ENCODE measurements around the gene STAB2.
"Not testable (repeated sequence)": the region's sequence is repeated elsewhere in the genome, so short reads cannot be mapped to it uniquely, and the experiment has no call there.

The STAB2 gene

GRCh38 chr12:103645202-103645601 is 58.1 kb downstream of the STAB2 start:
- ATAC-seq (replicated peaks) = no peak
- no peak overlapping the region for H3K4me3 Mint-ChIP-seq
- peaks cover 3% of the 10 kb centered on the region in 2 donors for H3K9me3 Mint-ChIP-seq
- H3K4me1 Mint-ChIP-seq = no peaks in the 10 kb centered on the region
- peaks cover 10 to 17% of the 10 kb centered on the region in 2 donors for H3K27me3 Mint-ChIP-seq
- H3K36me3 Mint-ChIP-seq = no peaks in the 10 kb centered on the region
- H3K27ac Mint-ChIP-seq = no peak overlapping the region
- DNase-seq = no peak

DNA sequence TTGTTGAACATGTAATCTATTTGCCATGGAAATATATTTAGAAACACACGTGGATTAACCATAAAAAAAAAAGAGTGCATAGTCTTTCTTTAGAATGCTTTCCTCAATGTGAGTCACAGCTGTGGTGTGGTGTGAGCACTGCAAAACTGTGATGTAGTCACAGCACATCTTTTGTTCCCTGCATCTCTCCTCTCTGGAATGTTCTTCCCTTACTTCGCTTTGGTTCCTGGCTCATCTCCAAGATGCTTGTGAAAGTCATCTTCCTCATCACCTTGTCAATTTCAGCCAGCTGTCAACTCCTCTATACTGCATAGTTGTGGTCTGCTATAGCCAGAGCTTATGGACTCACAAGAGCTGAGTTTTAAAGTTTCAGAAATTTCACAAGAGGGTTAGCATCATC is 60.2 kb downstream of the STAB2 start:
- no peak overlapping the region for H3K4me3 Mint-ChIP-seq
- peaks cover 10 to 17% of the 10 kb centered on the region in 2 donors for H3K27me3 Mint-ChIP-seq
- peaks cover 0 to 3% of the 10 kb centered on the region in 2 donors for H3K9me3 Mint-ChIP-seq
- H3K4me1 Mint-ChIP-seq = no peaks in the 10 kb centered on the region
- no peak for ATAC-seq (replicated peaks)
- no peaks in the 10 kb centered on the region for H3K36me3 Mint-ChIP-seq
- no peak overlapping the region for H3K27ac Mint-ChIP-seq
- no peak for DNase-seq

GRCh38 chr12:103652808-103653207 is 65.7 kb downstream of the STAB2 start:
- Mint-ChIP-seq H3K27me3 (peaks cover 21 to 22% of the 10 kb centered on the region in 2 donors), H3K36me3 (no peaks in the 10 kb centered on the region), H3K4me1 (no peaks in the 10 kb centered on the region), H3K27ac (no peak overlapping the region), H3K4me3 (no peak overlapping the region), H3K9me3 (peaks cover 7 to 8% of the 10 kb centered on the region in 2 donors)
- DNase-seq (no peak), ATAC-seq (replicated peaks) (no peak)

DNA sequence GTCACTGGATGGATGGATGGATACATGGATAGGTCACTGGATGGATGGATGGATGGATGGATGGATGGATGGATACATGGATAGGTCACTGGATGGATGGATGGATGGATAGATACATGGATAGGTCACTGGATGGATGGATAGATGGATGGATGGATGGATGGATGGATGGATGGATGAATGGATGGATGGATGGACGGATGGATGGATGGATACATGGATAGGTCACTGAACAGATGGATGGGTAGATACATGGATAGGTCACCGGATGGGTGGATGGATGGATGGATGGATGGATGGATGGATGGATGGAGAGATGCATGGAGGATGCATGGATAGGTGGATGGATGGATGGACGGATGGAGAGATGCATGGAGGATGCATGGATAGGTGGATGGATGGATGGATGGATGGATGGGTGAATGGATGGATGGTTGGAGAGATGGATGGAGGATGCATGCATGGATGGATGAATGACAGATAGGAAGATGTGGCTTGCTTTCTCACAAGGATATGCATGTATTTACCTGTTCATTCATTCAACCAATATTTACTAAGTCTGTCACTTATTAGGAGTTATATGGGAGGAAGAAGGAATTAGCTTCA is 66.6 kb downstream of the STAB2 start:
- ATAC-seq (replicated peaks) = not testable (repeated sequence)
- H3K27me3 Mint-ChIP-seq = peaks cover 17 to 21% of the 10 kb centered on the region in 2 donors

DNA sequence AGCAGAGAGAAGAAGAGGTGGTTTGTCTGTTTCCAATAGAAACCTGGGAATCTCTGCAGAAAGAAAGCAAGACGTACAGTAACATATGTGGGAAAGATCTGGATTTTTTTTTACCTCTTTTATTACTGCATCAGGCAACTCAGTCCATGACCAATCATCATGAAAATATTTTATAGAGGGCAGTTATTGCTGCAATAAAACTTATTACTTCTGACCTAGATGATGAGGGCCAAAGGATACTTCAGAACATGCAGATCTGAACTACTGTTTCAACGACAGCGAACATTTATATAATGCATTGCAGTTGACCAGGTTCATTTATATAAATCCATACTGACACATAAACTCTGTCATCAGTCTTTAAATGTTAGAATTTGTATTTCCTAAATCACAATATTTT is 67.7 kb downstream of the STAB2 start:
- Mint-ChIP-seq H3K4me3 (no peak overlapping the region), H3K9me3 (peaks cover 7 to 8% of the 10 kb centered on the region in 2 donors), H3K27me3 (peaks cover 15 to 17% of the 10 kb centered on the region in 2 donors), H3K4me1 (no peaks in the 10 kb centered on the region), H3K27ac (no peak overlapping the region), H3K36me3 (no peaks in the 10 kb centered on the region)
- no peak for ATAC-seq (replicated peaks)
- no peak for DNase-seq

More for the DNA sequence above, 66.6 kb downstream of the STAB2 start:
- H3K36me3 Mint-ChIP-seq, H3K4me1 Mint-ChIP-seq, H3K9me3 Mint-ChIP-seq, DNase-seq, H3K27ac Mint-ChIP-seq, H3K4me3 Mint-ChIP-seq: not testable (repeated sequence)

- no peaks in the 10 kb centered on the region for H3K36me3 Mint-ChIP-seq
- no peak for ATAC-seq (replicated peaks)
- no peak overlapping the region for H3K27ac Mint-ChIP-seq
- peaks cover 7 to 8% of the 10 kb centered on the region in 2 donors for H3K9me3 Mint-ChIP-seq
- no peak overlapping the region for H3K4me3 Mint-ChIP-seq
- no peak for DNase-seq
- peaks cover 15 to 25% of the 10 kb centered on the region in 2 donors for H3K27me3 Mint-ChIP-seq
- no peaks in the 10 kb centered on the region for H3K4me1 Mint-ChIP-seq
Observed at GRCh38 chr12:103656291-103656690, 69.2 kb downstream of the STAB2 start.

DNA sequence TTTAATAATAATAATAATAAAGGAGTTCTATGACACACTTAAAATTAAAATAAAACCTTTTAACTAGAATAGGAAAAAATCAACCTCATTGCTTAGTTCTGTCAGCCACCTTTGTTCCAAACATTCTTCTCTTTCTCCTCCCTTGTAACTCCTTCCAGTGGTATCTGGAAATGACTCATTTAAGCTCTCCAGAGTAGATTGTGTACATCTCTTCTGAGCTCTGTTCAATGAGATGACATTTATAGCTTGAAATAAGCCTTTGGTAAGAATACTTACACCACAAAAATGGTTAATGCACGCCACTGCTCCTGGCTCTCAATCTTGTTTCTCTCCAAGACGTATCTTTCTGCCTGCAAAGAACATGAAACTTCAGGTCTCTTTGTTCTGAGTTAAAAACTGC is 70.3 kb downstream of the STAB2 start:
- peaks cover 15 to 31% of the 10 kb centered on the region in 2 donors for H3K27me3 Mint-ChIP-seq
- H3K4me3 Mint-ChIP-seq = no peak overlapping the region

GRCh38 chr12:103664626-103665025 is 77.6 kb downstream of the STAB2 start:
- ATAC-seq (replicated peaks) (no peak), DNase-seq (no peak)
- no peaks in the 10 kb centered on the region for H3K36me3 Mint-ChIP-seq
- no peak overlapping the region for H3K27ac Mint-ChIP-seq
- no peak overlapping the region for H3K4me3 Mint-ChIP-seq
- no peaks in the 10 kb centered on the region for H3K9me3 Mint-ChIP-seq
- no peaks in the 10 kb centered on the region for H3K4me1 Mint-ChIP-seq
- peaks cover 12 to 42% of the 10 kb centered on the region in 2 donors for H3K27me3 Mint-ChIP-seq

More for the DNA sequence above, 70.3 kb downstream of the STAB2 start:
- Mint-ChIP-seq H3K36me3 (no peaks in the 10 kb centered on the region), H3K9me3 (peaks cover 7 to 8% of the 10 kb centered on the region in 2 donors), H3K4me1 (no peaks in the 10 kb centered on the region), H3K27ac (no peak overlapping the region)
- ATAC-seq (replicated peaks) (no peak), DNase-seq (no peak)

DNA sequence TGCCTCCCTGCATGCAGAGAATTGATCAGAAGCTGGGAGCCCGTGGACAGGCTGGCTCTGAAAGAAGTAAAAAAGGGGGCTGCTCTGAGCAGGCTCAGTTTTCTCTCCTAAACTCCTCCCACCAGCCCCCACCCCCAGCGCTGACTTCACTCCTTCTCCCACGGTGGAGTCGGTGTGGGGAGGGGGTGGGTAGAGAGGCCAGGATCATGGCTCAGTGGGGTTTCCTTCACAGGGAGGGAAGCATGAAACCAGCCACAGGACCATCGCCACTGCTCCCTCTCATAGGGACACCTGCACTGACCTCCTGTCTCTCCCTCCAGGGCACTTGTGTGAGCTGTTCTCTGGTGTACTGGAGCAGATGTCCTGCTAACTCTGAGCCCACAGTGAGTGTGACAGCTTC is 78.9 kb downstream of the STAB2 start:
- Mint-ChIP-seq H3K4me1 (no peaks in the 10 kb centered on the region), H3K36me3 (no peaks in the 10 kb centered on the region), H3K9me3 (no peaks in the 10 kb centered on the region), H3K27ac (no peak overlapping the region), H3K27me3 (peaks cover 12 to 34% of the 10 kb centered on the region in 2 donors), H3K4me3 (no peak overlapping the region)
- no peak for DNase-seq
- ATAC-seq (replicated peaks) = no peak

DNA sequence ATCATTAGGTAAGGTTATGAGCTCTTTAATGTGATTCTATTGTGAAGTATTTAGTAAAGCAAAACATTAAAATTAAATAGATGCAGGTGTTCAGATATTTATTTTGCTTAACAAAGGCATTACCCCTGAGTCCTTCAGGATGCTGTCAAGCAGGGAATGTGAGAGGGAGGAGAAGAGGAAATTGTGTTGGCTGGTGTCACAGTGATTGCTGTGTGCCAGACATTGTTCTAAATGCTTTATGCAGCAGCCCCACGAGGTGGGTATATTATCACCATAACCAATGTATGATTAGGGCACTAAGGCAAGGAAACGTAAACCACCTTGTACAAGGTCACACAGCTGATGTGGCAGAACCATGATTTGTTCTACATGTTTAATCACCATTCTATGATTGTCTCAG is 80.1 kb downstream of the STAB2 start:
- Mint-ChIP-seq H3K9me3 (no peaks in the 10 kb centered on the region), H3K4me1 (no peaks in the 10 kb centered on the region), H3K27ac (no peak overlapping the region), H3K36me3 (no peaks in the 10 kb centered on the region), H3K27me3 (peaks cover 12 to 27% of the 10 kb centered on the region in 2 donors), H3K4me3 (no peak overlapping the region)
- DNase-seq (no peak), ATAC-seq (replicated peaks) (no peak)

GRCh38 chr12:103668520-103668919 is 81.4 kb downstream of the STAB2 start:
- H3K36me3 Mint-ChIP-seq = no peaks in the 10 kb centered on the region
- H3K27ac Mint-ChIP-seq = no peak overlapping the region
- ATAC-seq (replicated peaks) (no peak), DNase-seq (no peak)
- no peaks in the 10 kb centered on the region for H3K4me1 Mint-ChIP-seq
- no peak overlapping the region for H3K4me3 Mint-ChIP-seq
- H3K9me3 Mint-ChIP-seq = no peaks in the 10 kb centered on the region
- H3K27me3 Mint-ChIP-seq = peaks cover 12 to 27% of the 10 kb centered on the region in 2 donors

DNA sequence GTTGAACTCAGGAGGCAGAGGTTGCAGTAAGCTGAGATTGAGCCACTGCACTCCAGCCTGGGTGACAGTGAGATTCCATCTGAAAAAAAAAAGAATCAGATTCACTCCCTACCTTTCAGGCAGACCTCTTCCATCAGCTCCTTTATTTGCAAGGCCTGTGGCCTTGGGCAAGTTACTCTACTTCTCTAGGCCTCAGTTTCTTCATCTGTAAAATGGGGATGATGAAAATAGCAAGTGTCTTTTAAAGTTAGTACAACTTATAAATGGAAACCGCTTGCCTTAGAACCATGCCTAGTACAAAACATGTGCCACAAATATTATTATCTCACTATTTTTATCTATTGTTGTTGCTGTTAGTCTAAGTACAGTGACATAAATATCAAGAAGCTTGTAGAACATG is 84.3 kb downstream of the STAB2 start:
- Mint-ChIP-seq H3K27ac (no peak overlapping the region), H3K36me3 (no peaks in the 10 kb centered on the region), H3K4me1 (no peaks in the 10 kb centered on the region), H3K4me3 (no peak overlapping the region), H3K9me3 (no peaks in the 10 kb centered on the region), H3K27me3 (peaks cover 12 to 15% of the 10 kb centered on the region in 2 donors)
- ATAC-seq (replicated peaks) (no peak), DNase-seq (no peak)

- H3K36me3 Mint-ChIP-seq = no peaks in the 10 kb centered on the region
- H3K9me3 Mint-ChIP-seq = no peaks in the 10 kb centered on the region
- H3K27ac Mint-ChIP-seq = no peak overlapping the region
- H3K4me1 Mint-ChIP-seq = no peaks in the 10 kb centered on the region
- ATAC-seq (replicated peaks) (no peak), DNase-seq (no peak)
- H3K4me3 Mint-ChIP-seq = no peak overlapping the region
- peaks cover 14 to 16% of the 10 kb centered on the region in 2 donors for H3K27me3 Mint-ChIP-seq
Observed at GRCh38 chr12:103672401-103673119, 85.5 kb downstream of the STAB2 start.

GRCh38 chr12:103673487-103673886 is 86.4 kb downstream of the STAB2 start:
- Mint-ChIP-seq H3K4me1 (no peaks in the 10 kb centered on the region), H3K36me3 (no peaks in the 10 kb centered on the region), H3K27me3 (peaks cover 10 to 15% of the 10 kb centered on the region in 2 donors), H3K9me3 (no peaks in the 10 kb centered on the region), H3K27ac (no peak overlapping the region), H3K4me3 (no peak overlapping the region)
- no peak for DNase-seq
- ATAC-seq (replicated peaks) = no peak

DNA sequence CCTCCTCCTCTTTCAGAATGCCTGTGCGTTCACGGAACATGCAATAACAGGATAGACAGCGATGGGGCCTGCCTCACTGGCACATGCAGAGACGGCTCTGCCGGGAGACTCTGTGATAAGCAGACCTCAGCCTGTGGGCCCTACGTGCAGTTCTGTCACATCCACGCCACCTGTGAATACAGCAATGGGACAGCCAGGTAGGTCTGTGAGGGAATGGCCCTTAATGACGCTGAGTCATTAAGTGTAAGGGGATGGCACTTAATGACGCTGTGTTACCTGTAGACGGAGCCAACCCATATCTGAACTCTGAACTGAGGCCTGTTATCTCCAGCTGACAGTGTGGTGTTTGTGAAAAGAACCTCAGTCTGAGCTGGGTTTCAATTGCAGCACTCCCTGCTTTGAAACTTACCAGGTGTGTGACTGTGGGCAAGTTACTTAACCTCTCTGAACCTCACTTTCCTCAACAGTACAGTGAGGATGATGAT is 86.9 kb downstream of the STAB2 start:
- Mint-ChIP-seq H3K4me1 (no peaks in the 10 kb centered on the region), H3K27ac (no peak overlapping the region), H3K9me3 (no peaks in the 10 kb centered on the region), H3K4me3 (no peak overlapping the region), H3K36me3 (no peaks in the 10 kb centered on the region), H3K27me3 (peaks cover 7 to 14% of the 10 kb centered on the region in 2 donors)
- no peak for ATAC-seq (replicated peaks)
- DNase-seq = no peak
